ENCODE data around the gene CORO6.

CORO6 gene

DNA sequence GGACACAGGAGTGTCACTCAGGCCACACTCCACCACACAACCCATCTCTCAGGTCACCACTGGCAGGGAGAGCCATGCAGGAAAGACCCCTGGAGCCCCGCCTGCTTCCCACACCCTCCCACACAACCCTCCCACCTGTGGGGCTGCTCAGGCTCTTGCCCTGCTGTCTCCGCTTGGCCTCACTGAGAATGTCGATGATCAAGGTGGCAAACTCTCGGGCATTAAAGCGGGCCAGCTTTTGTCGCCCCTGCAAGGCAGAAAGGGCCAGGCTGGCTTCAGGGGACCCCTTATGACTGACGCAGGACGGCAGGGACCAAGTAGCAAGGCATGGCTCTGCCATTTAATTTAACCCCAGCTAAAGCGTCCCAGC is 45.7 kb downstream of the CORO6 start:
- no peak for DNase-seq (ENCODE audit: low read depth)

- DNase-seq (ENCODE audit: low read depth), result no peak
These were observed 46.3 kb downstream of the CORO6 start for GRCh38 chr17:29576214-29577000.

- no peak for DNase-seq (ENCODE audit: low read depth)
These were observed 47.0 kb downstream of the CORO6 start for GRCh38 chr17:29575511-29576213.

GRCh38 chr17:29574732-29575510 is 47.8 kb downstream of the CORO6 start:
- DNase-seq (ENCODE audit: low read depth), result no peak

DNA sequence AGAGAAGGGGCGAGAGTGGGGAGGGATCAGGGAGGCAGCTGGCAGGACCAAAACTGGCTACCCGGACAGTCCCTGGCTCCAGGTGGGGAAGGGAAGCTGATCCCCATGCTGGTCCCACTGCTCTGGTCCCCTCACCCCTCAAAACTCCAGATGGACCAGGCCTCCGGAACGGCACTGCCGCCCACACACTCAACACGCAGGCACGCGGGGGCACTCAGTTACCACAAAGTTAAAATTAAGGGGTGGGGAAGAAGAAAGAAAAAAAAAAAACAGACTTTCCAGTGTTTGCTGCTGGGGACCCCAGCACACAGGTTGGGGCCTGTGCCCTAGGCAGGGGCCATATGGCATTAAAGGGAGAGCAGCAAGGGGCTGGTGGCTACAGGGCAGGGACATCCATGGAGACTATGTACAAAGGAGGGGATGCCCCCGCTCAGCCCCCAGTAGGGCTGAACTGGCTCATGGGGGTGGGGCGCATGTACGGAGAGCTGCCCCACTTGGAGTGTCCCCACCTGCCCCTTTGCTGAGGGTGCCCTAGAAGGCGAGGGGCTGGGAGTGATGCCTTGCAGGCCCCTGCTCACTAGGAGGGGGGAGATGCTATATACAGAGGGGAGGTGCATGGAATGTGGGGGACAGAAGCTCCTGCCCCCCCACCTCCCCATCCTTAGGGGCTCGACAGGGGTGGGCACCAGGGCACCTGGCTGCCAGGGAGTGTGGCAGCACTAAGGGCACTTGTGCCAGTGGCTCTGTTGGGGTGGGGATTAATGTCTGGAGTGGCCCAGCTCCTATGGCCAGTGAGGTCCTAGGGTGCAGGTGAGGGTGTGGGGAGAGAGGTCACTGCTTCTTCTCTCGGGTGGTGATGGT is 48.6 kb downstream of the CORO6 start:
- DNase-seq (ENCODE audit: low read depth), result no peak

- no peak for DNase-seq (ENCODE audit: low read depth)
These were observed 49.2 kb downstream of the CORO6 start for GRCh38 chr17:29573558-29573869.

- peak; percentile 44 for DNase-seq (ENCODE audit: low read depth)
These were observed 49.8 kb downstream of the CORO6 start for GRCh38 chr17:29572691-29573557.

DNA sequence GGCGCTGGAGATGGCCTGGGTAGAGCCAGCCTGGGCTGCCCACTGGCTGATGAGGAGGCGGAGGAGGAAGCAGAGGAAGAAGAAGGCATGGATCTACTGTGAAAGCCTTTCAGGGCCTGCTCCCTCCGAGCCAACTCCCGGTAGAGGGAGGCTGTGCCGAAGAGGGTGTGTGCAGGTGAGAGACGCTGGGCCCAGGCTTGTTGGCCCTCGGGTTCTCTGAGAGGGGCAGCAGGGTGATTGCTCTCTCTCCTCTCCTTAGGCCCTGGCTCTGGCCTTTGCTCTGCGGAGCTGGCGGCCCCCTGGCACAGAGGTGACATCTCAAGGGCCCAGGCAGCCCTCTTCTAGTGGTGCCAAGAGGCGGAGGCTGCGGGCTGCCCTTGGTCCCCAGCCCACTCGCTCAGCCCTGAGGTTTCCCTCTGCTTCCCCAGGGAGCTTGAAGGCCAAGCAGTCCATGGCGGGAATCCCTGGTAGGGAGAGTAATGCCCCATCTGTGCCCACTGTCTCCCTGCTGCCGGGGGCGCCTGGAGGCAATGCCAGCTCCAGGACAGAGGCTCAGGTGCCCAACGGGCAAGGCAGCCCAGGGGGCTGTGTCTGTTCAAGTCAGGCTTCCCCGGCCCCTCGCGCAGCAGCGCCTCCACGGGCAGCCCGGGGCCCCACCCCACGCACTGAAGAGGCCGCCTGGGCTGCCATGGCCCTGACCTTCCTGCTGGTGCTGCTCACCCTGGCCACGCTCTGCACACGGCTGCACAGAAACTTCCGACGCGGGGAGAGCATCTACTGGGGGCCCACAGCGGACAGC is 50.6 kb downstream of the CORO6 start:
- DNase-seq (ENCODE audit: low read depth), result no peak

DNA sequence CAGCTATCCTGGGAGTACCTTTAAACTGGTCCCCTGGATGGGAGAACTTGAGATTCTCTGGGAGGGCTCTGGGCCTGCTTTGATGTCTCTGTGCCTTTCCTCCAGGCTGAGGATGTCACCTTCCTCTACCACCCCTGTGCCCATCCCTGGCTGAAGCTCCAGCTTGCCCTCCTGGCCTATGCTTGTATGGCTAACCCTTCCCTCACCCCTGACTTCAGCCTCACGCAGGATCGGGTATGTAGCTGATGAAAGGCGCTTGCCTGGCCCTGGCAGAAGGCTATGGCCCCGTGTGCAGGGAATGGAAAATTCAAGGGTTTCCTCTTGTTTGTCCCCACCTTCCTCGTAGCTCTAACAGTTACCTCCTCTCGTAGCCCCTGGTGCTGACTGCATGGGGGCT is 51.2 kb downstream of the CORO6 start:
- DNase-seq (ENCODE audit: low read depth), result no peak

- no peak for DNase-seq (ENCODE audit: low read depth)
These were observed 52.2 kb downstream of the CORO6 start for GRCh38 chr17:29570521-29570920.

GRCh38 chr17:29569245-29569950 is 53.3 kb downstream of the CORO6 start:
- no peak for DNase-seq (ENCODE audit: low read depth)

DNA sequence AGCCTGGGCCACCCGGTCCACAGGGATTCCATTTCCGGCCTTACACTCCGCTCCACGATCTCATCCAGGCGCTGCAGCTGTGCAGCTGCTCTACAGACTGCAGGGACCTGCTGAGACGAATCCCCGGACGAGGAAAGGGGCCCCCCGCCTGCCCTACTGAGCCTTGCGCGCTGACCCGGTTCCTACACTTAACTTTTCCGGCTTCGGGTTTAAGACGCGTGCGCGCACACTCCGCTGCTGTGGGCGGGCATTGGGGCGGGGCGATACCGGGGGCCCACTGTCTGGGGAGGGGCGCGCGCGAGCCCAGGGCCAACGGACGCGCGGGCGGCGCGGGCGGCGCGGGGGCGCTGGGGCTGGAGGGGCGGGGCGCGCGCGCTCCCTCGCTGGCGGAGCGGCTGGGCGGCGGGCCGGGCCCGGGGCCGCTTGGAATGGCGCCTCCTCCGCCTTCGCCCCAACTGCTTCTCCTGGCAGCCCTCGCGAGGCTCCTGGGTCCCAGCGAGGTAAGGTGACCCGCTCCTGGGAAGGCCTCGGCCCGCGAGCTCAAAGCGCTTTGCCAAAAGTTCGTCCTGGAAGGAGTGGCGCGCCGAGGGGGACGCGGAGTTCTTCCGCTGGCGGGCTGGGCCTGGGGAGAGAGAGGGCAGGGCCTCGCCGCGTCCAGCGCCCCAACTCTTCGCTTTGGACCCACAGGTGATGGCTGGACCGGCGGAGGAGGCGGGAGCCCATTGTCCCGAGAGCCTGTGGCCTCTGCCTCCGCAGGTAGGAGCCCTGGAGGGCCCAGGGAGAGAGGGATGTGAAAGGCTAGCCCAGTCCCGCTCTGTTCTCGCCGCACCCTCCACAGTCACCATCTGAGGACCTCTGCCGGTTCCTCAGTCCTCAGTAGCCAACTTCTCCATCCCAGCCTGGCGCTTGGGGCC is 54.1 kb downstream of the CORO6 start, which contains the start of gene TP53I13:
Gene TP53I13, plus strand, starts transcription at position 371 of the 914 bp plus-strand sequence. Its CDS starts 58 bp downstream, at position 429.
- DNase-seq (ENCODE audit: low read depth), result peak; percentile 79

DNA sequence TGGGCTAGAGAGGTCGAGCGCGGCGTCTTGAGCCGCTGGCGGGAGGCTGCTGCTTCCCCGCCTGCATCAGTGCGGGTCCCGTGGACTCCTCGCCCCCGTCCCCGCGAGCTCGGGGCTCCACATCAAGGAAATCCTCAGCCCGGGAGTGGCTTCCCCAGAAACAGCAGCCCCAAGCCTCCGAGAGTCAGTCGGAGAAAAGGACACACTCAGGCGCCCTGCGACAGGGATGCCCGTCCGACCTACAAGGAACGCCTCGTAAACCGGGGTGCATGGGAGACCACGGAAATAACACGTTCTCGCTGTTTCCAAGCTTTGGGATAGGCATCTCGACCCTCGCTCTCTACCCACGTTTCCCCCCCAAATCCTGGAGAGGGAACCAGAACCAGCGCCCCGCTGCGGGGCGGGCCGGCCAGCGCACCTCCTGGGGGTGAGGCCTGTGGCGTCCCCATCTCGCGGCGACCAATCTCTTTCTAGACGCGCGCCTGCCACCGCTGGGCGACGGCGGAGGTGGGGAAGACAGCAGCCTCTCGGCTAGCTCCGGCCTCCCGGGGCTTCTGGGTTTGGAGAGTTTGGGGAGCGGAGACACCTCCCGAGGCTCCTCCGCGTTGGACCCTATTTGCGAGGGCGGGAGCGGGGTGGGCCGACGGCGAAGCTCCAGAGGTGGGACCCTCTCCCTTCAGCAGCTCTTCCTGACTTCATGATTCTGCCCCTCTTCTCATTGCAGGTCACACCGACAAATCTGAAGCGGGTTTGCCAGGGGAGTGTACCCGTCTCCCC is 55.0 kb downstream of the CORO6 start:
- no peak for DNase-seq (ENCODE audit: low read depth)

DNA sequence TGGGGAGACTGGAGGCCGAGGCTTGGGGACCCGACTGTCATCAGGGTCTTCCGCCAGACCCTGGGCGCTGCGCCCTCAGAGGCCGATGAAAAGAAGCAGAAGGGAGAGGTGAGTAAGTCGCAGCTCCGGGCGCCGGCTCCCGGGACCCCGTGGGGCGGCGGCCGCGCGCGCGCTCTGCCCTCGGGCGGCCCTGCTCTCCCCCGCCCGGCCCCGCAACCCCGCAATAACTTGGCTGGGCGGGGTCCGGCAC is 55.5 kb downstream of the CORO6 start:
- DNase-seq (ENCODE audit: low read depth), result no peak

- DNase-seq (ENCODE audit: low read depth), result peak; percentile 70
These were observed 56.0 kb downstream of the CORO6 start, which contains the start of gene ABHD15 for GRCh38 chr17:29566473-29567303. ABHD15 (minus strand) TSS chr17:29567037; CDS start chr17:29566966, 71 bp downstream.

DNA sequence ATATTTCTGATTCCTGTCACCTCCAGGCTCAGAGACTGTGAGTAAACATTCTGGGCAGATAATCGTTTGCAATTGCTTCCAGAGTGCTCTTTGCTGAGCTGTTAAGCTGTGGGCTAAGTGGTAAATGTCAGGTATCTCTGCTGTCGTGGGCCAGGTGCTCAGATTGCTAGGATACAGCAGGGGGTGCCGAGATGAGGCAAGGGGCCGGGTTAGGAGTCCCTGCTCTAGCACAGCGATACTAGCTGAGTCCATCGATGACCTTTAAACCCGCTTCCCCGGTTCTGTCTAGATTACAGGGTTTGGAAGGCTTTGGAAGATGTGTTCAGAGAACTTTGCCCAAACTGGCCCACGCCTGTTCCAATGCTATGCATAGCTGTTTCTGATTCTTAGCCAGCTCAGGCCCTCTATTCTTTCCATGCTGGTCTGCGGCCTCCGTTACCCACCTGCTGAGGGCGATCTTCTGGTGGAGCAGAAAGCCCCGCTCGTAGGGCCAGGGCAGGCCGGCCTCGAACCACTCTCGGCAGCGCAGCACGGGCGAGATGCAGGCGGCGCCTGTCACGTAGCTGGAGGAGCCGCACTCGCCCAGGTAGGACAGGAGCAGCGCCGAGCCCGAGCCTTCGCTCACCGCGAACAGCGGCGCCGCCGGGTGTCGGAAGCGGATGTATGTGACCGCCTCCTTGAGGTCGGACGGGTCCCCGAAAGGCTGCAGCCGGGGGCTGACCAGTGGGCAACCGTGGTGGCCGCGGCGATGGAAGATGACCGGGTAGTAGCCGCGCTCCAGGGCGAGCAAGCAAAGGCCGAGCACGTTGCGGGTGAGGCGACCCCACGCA is 56.9 kb downstream of the CORO6 start:
- no peak for DNase-seq (ENCODE audit: low read depth)

Data from amniotic epithelial cell (primary cell).